ENCODE data around the gene AP3B2.
"Not testable (repeated sequence)": the region's sequence is repeated elsewhere in the genome, so short reads cannot be mapped to it uniquely, and the experiment has no call there.

Gene AP3B2, protein sequence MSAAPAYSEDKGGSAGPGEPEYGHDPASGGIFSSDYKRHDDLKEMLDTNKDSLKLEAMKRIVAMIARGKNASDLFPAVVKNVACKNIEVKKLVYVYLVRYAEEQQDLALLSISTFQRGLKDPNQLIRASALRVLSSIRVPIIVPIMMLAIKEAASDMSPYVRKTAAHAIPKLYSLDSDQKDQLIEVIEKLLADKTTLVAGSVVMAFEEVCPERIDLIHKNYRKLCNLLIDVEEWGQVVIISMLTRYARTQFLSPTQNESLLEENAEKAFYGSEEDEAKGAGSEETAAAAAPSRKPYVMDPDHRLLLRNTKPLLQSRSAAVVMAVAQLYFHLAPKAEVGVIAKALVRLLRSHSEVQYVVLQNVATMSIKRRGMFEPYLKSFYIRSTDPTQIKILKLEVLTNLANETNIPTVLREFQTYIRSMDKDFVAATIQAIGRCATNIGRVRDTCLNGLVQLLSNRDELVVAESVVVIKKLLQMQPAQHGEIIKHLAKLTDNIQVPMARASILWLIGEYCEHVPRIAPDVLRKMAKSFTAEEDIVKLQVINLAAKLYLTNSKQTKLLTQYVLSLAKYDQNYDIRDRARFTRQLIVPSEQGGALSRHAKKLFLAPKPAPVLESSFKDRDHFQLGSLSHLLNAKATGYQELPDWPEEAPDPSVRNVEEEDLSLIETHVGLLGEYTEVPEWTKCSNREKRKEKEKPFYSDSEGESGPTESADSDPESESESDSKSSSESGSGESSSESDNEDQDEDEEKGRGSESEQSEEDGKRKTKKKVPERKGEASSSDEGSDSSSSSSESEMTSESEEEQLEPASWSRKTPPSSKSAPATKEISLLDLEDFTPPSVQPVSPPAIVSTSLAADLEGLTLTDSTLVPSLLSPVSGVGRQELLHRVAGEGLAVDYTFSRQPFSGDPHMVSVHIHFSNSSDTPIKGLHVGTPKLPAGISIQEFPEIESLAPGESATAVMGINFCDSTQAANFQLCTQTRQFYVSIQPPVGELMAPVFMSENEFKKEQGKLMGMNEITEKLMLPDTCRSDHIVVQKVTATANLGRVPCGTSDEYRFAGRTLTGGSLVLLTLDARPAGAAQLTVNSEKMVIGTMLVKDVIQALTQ

DNA sequence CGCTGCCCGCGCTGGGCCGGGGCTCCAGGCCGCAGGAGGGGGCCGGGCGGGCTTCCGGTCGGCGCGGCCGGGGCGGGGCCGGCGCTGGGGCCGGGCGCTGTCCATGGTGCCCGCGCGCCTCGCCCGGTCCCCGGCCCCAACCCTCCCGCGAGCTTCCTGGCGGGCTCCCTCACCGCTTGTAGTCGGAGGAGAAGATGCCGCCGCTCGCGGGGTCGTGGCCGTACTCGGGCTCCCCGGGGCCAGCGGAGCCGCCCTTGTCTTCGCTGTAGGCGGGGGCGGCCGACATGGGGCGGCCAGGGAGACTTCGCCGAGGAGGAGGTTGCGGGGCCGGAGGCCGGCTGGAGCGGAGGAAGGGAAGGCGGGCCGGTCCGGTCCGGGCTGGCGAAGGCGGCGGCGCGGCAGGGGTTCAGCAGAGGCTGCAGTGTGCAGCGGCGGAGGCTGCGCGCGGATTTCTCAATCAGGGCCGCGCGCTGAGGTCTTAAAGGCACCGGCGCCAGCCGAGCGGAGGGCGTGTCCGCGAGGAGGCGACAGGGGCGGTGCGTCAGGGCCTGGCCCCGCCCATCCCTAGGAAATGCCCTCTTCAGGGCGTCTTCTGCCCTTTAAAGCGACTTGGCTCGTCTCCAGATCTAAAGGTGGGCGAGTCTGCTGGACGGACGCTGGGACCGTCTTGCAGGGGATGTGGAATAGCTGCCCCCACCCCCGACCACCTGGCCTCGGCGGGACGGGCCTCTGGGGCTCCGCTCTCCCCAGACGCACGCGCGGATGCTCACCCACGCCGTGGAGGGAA, at the start of gene AP3B2:
Gene AP3B2, minus strand, starts transcription at position 455 of the 787 bp plus-strand sequence. Its CDS starts 169 bp downstream, at position 286.
- DNase-seq: peak; percentile 71

- DNase-seq: no peak
Observed at GRCh38 chr15:82751308-82751707, 41.6 kb upstream of the AP3B2 start.

- no peak for DNase-seq
Observed at GRCh38 chr15:82750831-82751180, 41.1 kb upstream of the AP3B2 start.

GRCh38 chr15:82749951-82750830, 40.5 kb upstream of the AP3B2 start:
- peak; percentile 82 for DNase-seq

DNA sequence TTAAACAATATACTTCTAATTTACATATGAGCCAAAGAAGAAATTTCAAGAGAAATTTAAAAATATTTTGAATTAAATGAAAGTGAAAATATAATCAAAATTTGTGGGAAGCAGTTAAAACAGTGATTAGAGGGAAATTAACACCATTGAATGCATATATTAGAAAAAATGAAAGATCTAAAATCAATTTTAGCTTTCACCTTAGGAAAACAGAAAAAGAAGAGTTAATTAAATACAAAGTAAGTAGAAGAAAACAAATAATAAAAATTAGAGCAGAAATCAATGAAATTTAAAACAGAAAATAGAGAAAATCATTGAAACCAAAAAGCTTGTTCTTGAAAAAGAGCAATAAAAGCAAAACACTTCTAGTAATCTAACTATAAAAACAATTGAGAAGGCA, 38.6 kb upstream of the AP3B2 start:
- DNase-seq: no peak

DNA sequence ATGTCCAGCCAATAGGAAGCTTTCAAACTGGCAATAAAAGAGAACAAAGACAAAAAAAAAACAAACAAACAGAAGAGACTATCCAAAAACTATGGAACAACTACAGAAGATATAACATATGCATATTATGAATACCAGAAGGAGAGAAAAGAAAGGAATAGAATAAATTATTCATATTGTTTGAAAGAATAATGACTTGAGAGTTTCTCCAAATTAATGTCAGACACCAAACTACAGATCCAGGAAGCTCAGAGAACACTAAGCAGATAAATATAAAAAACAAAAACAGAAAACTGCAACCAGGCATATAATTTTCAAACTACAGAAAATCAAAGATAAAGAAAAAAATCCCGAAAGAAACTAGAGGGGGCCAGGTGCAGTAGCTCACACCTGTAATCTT, 34.1 kb upstream of the AP3B2 start:
- DNase-seq: no peak

- DNase-seq: no peak
Observed at GRCh38 chr15:82742134-82742533, 32.5 kb upstream of the AP3B2 start.

DNA sequence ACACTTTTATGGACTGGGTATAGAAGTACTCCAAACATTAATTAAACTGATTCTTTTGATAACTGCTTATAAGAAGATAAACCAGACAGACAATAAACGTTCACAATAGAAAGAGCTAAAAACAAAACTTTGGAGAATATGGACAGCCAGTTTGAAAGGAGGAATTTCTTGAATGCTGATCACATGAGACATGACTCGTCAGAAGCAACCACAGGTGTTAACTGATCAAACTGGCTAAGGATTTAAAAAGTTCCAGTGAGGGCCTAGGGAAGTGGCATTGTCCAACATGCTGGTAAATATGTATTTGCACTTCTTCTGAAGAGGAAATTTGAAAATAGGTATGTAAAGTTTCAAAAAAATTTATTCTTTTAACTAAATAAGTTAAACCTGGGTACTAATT, 29.4 kb upstream of the AP3B2 start:
- no peak for DNase-seq

GRCh38 chr15:82737975-82738374, 28.3 kb upstream of the AP3B2 start:
- no peak for DNase-seq

- DNase-seq: no peak
Observed at GRCh38 chr15:82731527-82731926, 21.9 kb upstream of the AP3B2 start.

- DNase-seq: no peak
Observed at GRCh38 chr15:82730022-82730530, 20.4 kb upstream of the AP3B2 start.

GRCh38 chr15:82726816-82727215, 17.1 kb upstream of the AP3B2 start:
- no peak for DNase-seq

DNA sequence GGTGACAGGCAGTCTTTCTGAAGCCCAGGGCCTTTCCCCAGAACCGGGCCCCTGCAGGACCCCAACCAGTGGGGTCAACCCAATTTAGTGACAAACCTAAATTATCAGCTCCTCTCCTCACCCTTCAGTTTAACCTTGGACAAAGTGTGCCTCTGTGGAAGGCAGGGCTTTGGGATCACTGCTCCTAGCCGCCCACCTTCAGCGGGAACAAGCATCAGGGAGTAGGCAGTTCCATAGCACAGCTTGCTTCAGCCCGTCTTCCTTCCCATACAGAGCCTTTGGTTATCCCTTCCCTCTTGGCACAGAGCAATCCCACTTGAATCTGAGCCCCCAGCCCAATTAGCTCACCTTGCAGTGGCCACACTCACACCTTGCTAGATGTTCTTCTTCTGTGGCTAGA, 5.3 kb upstream of the AP3B2 start:
- no peak for DNase-seq

- no peak for DNase-seq
Observed at GRCh38 chr15:82714016-82714415, 4.3 kb upstream of the AP3B2 start.

DNA sequence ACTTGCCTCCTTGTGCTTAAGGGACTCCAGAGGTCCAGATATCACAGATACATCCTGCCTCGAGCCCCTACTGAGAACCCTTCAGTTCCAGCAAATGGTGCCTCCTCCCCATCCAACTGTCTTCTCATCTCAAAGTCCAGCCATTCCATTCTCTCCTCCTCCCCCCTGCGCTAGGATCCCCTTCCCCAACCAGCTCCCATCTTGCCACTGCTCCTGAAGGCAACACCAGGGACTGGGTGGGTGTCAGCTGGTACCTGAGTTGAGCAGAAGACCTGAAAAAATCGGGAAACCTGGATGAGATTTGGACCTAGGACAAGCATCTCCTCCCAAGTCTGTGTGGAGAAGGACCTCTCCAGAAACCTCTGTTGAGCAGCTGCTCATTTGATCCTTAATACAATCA, 2.4 kb upstream of the AP3B2 start:
- DNase-seq: no peak

DNA sequence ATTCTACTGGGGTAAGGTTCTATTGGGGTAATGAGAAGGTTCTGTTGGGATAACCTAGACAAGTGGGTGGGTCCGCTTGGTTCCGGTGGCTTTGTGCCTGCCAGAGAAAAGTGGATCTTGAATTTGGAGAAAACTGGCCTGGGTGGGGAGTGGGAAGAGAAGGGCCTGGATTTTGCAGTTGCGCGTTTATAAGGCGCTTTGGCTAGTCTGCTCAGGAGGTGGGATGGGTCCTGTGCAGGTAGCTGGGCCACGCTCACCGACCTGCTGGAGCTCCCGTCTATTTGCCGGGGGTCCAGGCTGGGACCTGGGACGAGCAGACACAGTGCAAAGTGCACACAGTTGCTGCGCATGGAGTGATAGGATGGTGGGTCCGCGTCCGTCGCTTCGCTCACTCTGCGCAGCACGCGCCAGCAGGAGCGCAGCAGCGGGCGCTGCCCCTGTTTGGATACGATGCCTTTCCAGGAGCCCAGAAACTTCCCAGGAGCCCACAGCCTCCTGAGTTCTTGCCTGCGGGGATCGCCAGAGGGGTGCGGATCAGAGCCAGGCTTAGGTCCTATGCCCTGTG, 1.3 kb upstream of the AP3B2 start:
- DNase-seq: no peak

DNA sequence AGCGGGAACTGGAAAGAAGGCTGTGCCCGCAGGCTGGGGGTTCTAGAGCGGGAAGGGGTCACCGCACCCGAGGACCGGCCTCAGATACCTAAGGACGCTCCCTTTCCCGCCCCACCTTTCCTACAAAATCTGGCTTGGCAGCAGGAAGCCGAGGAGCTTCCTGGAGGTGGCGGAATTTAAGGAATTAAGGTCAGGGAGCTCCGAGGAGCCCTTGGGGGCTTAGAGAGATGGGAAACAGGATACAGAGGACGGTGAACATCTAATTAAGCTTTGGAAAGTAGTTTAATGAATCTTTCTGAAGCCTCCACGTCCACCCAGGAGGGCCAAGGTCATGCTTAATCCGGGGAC, 507 bp upstream of the AP3B2 start:
- DNase-seq: no peak

- DNase-seq: no peak
Observed at GRCh38 chr15:82709081-82709420, 624 bp downstream of the AP3B2 start.

GRCh38 chr15:82705856-82706255, 3.8 kb downstream of the AP3B2 start:
- not testable (repeated sequence) for DNase-seq

DNA sequence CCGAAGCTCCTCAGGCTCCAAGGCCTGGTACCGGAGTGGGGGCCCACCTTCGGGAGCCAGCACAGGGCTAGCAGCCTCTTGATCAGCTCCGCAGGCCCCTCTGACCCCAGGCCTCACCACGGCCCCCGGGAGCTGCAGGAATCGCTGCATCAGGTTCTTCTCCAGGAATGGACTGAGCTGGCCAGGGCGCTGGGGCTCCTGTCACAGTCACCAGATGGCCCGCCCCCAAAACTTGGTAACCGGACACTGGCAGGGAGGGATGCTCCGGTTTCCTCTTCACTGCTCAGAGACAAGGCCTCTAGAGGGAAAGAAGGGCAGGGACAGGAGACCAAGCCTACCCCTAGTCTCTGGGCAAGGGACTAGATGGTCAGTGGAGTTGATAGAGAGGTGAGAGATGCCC, 9.9 kb downstream of the AP3B2 start:
- no peak for DNase-seq

GRCh38 chr15:82698711-82699345, 10.8 kb downstream of the AP3B2 start:
- DNase-seq: no peak
